Measurements from ENCODE around the gene GARIN3.

DNA sequence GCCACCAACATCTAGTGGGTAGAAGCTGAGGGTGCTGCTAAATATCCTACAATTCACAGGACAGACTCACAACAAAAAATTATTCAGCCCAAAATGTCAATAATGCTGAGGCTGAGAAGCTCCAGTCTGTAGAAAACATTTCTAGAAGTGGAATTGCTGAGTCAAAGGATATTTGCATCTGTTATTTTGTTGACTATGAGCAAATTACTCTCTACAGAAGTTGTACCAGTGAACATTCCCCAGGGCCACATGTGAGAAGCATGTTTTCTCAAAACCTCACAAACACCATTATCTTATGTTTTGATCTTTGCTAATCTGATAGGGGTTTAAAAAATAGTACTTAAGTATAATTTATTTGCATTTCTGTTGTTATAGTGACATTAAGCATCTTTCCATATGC, 30.0 kb upstream of the GARIN3 start:
- TF ChIP-seq, protein P1, sequence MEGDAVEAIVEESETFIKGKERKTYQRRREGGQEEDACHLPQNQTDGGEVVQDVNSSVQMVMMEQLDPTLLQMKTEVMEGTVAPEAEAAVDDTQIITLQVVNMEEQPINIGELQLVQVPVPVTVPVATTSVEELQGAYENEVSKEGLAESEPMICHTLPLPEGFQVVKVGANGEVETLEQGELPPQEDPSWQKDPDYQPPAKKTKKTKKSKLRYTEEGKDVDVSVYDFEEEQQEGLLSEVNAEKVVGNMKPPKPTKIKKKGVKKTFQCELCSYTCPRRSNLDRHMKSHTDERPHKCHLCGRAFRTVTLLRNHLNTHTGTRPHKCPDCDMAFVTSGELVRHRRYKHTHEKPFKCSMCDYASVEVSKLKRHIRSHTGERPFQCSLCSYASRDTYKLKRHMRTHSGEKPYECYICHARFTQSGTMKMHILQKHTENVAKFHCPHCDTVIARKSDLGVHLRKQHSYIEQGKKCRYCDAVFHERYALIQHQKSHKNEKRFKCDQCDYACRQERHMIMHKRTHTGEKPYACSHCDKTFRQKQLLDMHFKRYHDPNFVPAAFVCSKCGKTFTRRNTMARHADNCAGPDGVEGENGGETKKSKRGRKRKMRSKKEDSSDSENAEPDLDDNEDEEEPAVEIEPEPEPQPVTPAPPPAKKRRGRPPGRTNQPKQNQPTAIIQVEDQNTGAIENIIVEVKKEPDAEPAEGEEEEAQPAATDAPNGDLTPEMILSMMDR (IDR thresholded peaks at IDR 0.05; ENCODE audit: insufficient read depth, low read length, poor library complexity, severe bottlenecking), result no peak
- no peak for TF ChIP-seq EZH2phosphoT487 (conservative IDR thresholded peaks at IDR 0.05; ENCODE audit: low read length)

All from SU-DHL-6 (cell line).